Left renal cortex interstitium (tissue), 4 donors: Measurements from ENCODE around the gene SLC39A5. TPM values are rescaled to one million over a fixed set of nuclear protein-coding genes. Genes with fewer than 3 reads are reported as not detected.

Experiments
- DNase-seq, 4 donors: peaks; one replicate each; pipeline ENCODE4 v3.0.0-alpha.2; 2013; ENCODE audit warnings: low read depth in 4 of 4, low spot score in 2 of 4, missing footprints in 1 of 4
- polyA plus RNA-seq, 4 donors: library from polyadenylated mRNA; unstranded; fragments of 120-200 nt; gene quantifications; one replicate each; pipeline ENCODE4 v1.2.1, GENCODE V29; 2013; ENCODE audit not compliant: insufficient read length in 4 of 4

Gene SLC39A5
- polyA plus RNA-seq, 4 donors, result 46.5 to 69.1 (median 59.7) TPM

- DNase-seq, result no peak
Measured at GRCh38 chr12:56212361-56212760, 17.5 kb upstream of the SLC39A5 start.

GRCh38 chr12:56213878-56214277 is 16.0 kb upstream of the SLC39A5 start:
- no peak for DNase-seq

GRCh38 chr12:56216461-56216860 is 13.4 kb upstream of the SLC39A5 start:
- DNase-seq, result no peak

GRCh38 chr12:56219840-56220239 is 10.0 kb upstream of the SLC39A5 start:
- no peak for DNase-seq

- peak in 1 of 4 donors; percentile 58 for DNase-seq
Measured at GRCh38 chr12:56220611-56221231, 9.1 kb upstream of the SLC39A5 start.

- DNase-seq, result peak in 3 of 4 donors; percentile 42 to 61 (median 52)
Measured at GRCh38 chr12:56221232-56221756, 8.6 kb upstream of the SLC39A5 start.

GRCh38 chr12:56221757-56222530 is 7.9 kb upstream of the SLC39A5 start, which contains the start of gene RNF41:
TSS of gene RNF41 (minus strand) at chr12:56221922. CDS start at chr12:56214047, 7,875 bp downstream.
- peak; percentile 91 to 97 (median 94) for DNase-seq

GRCh38 chr12:56222531-56222895 is 7.3 kb upstream of the SLC39A5 start:
- no peak for DNase-seq

- no peak for DNase-seq
Measured at GRCh38 chr12:56223571-56224101, 6.2 kb upstream of the SLC39A5 start.

GRCh38 chr12:56224102-56224701 is 5.6 kb upstream of the SLC39A5 start, which contains the start of gene NABP2:
TSS of gene NABP2 (plus strand) at chr12:56224342. CDS start at chr12:56224857, 515 bp downstream.
- DNase-seq, result peak; percentile 90 to 97 (median 93)

GRCh38 chr12:56224954-56225353 is 4.9 kb upstream of the SLC39A5 start:
- DNase-seq, result no peak

- DNase-seq, result no peak
Measured at GRCh38 chr12:56229082-56229481, 769 bp upstream of the SLC39A5 start.

- no peak for DNase-seq
Measured at GRCh38 chr12:56230432-56231183, 757 bp downstream of the SLC39A5 start.

GRCh38 chr12:56231184-56231582 is 1.3 kb downstream of the SLC39A5 start:
- no peak for DNase-seq

- DNase-seq, result no peak
Measured at GRCh38 chr12:56234746-56235436, 5.0 kb downstream of the SLC39A5 start.

GRCh38 chr12:56236091-56236490 is 6.2 kb downstream of the SLC39A5 start:
- no peak for DNase-seq

- DNase-seq, result no peak
Measured at GRCh38 chr12:56236985-56237384, 7.1 kb downstream of the SLC39A5 start.

- no peak for DNase-seq
Measured at GRCh38 chr12:56237552-56237951, 7.7 kb downstream of the SLC39A5 start.

GRCh38 chr12:56241424-56242303 is 11.8 kb downstream of the SLC39A5 start:
- no peak for DNase-seq
